Mesenchymal stem cell (in vitro differentiated cells and primary cell): ENCODE data around the gene ATP7B.
"Not testable (repeated sequence)": the region's sequence is repeated elsewhere in the genome, so short reads cannot be mapped to it uniquely, and the experiment has no call there.

ENCODE experiments used
- DNase-seq: peaks from one replicate; pipeline ENCODE4 v3.0.0-alpha.2; 2013
- H2AFZ ChIP-seq: one replicate; pipeline ENCODE4 v1.6.1; 2013; ENCODE audit warnings: low read depth, mild to moderate bottlenecking, control low read depth, inconsistent platforms, low read length, moderate library complexity
- H2AK5ac ChIP-seq: 2 replicates; pipeline ENCODE4 v1.6.1; 2013; ENCODE audit warnings: low read length, moderate library complexity, mild to moderate bottlenecking, inconsistent platforms; ENCODE audit not compliant: severe bottlenecking
- H2BK120ac ChIP-seq: one replicate; pipeline ENCODE4 v1.6.1; 2013; ENCODE audit warnings: low read depth, mild to moderate bottlenecking, inconsistent platforms, low read length, moderate library complexity
- H2BK12ac ChIP-seq, 2 experiments: one replicate each; pipeline ENCODE4 v1.6.1; 2013; ENCODE audit warnings: inconsistent platforms in 2 of 2, low read length in 2 of 2, mild to moderate bottlenecking in 2 of 2, moderate library complexity in 2 of 2, control low read depth in 1 of 2
- H2BK15ac ChIP-seq: one replicate; pipeline ENCODE4 v1.6.1; 2013; ENCODE audit warnings: mild to moderate bottlenecking, low read depth, inconsistent platforms; ENCODE audit not compliant: poor library complexity, severe bottlenecking
- H2BK5ac ChIP-seq: 2 replicates; pipeline ENCODE4 v1.6.1; 2013; ENCODE audit warnings: low read depth, mild to moderate bottlenecking, low read length, control low read depth, inconsistent platforms; ENCODE audit not compliant: poor library complexity, severe bottlenecking
- H3K14ac ChIP-seq, 2 experiments: one replicate each; pipeline ENCODE4 v1.6.1; 2013; ENCODE audit warnings: inconsistent platforms in 2 of 2, low read length in 2 of 2, control low read depth in 1 of 2, mild to moderate bottlenecking in 1 of 2, moderate library complexity in 1 of 2
- H3K18ac ChIP-seq, 2 experiments: one replicate each; pipeline ENCODE4 v1.6.1; 2013; ENCODE audit warnings: inconsistent platforms in 2 of 2, low read length in 2 of 2, control low read depth in 1 of 2, low read depth in 1 of 2, mild to moderate bottlenecking in 1 of 2
- H3K23ac ChIP-seq, 2 experiments: one replicate each; pipeline ENCODE4 v1.6.1; 2013; ENCODE audit warnings: inconsistent platforms in 2 of 2, low read length in 2 of 2, mild to moderate bottlenecking in 2 of 2, moderate library complexity in 2 of 2, control low read depth in 1 of 2
- H3K27ac ChIP-seq: 2 replicates; pipeline ENCODE4 v1.5.1; 2013; ENCODE audit warnings: mild to moderate bottlenecking, moderate library complexity, low read length, control low read depth, inconsistent platforms; ENCODE audit not compliant: poor library complexity, severe bottlenecking
- H3K27me3 ChIP-seq, 2 experiments: 2 replicates each; pipeline versions ENCODE4 v1.6.1 to v1.7.0; 2013; ENCODE audit warnings: low read length in 2 of 2, mild to moderate bottlenecking in 2 of 2, moderate library complexity in 2 of 2, control low read depth in 1 of 2, inconsistent platforms in 1 of 2; ENCODE audit not compliant: control insufficient read depth in 1 of 2, insufficient read depth in 1 of 2
- H3K36me3 ChIP-seq, 2 experiments: 2 replicates each; pipeline versions ENCODE4 v1.6.1 to v1.7.0; 2013; ENCODE audit warnings: low read length in 2 of 2, control low read depth in 1 of 2, inconsistent platforms in 1 of 2, low read depth in 1 of 2, mild to moderate bottlenecking in 1 of 2; ENCODE audit not compliant: insufficient read depth in 2 of 2, control insufficient read depth in 1 of 2
- H3K4ac ChIP-seq, 2 experiments: one replicate each; pipeline ENCODE4 v1.6.1; 2013; ENCODE audit warnings: inconsistent platforms in 2 of 2, low read length in 2 of 2, mild to moderate bottlenecking in 2 of 2, moderate library complexity in 2 of 2, control low read depth in 1 of 2, low read depth in 1 of 2
- H3K4me1 ChIP-seq: 2 replicates; pipeline ENCODE4 v1.6.1; 2013; ENCODE audit warnings: low read depth, low read length, control low read depth; ENCODE audit not compliant: control insufficient read depth, insufficient read depth
- H3K4me2 ChIP-seq: 2 replicates; pipeline ENCODE4 v1.6.1; 2013; ENCODE audit warnings: low read length, mild to moderate bottlenecking, inconsistent platforms; ENCODE audit not compliant: poor library complexity, severe bottlenecking
- H3K4me3 ChIP-seq, 2 experiments: 2 replicates each; pipeline versions ENCODE4 v1.5.1 to v1.7.0; 2013; ENCODE audit warnings: low read length in 2 of 2, mild to moderate bottlenecking in 2 of 2, control low read depth in 1 of 2, low read depth in 1 of 2; ENCODE audit not compliant: insufficient read depth in 1 of 2
- H3K79me1 ChIP-seq: replicated peaks from 2 replicates; pipeline ENCODE4 v1.6.1; 2013; ENCODE audit warnings: mild to moderate bottlenecking, control low read depth, low read length, inconsistent platforms; ENCODE audit not compliant: poor library complexity, severe bottlenecking
- H3K9ac ChIP-seq: 2 replicates; pipeline ENCODE4 v1.7.0; 2013; ENCODE audit warnings: mild to moderate bottlenecking, low read length, moderate library complexity
- H3K9me3 ChIP-seq: 2 replicates; pipeline ENCODE4 v1.7.0; 2013; ENCODE audit warnings: mild to moderate bottlenecking, low read length; ENCODE audit not compliant: control insufficient read depth
- H4K8ac ChIP-seq: one replicate; pipeline ENCODE4 v1.6.1; 2013; ENCODE audit warnings: inconsistent platforms, mild to moderate bottlenecking, low read length, moderate library complexity
- H4K91ac ChIP-seq: one replicate; pipeline ENCODE4 v1.6.1; 2013; ENCODE audit warnings: mild to moderate bottlenecking, low read length, inconsistent platforms
- WGBS: methylation state at CpG from one replicate; pipeline ENCODE4 v1.1.7; 2013; ENCODE audit warnings: mixed read lengths; 5-methylcytosine and 5-hydroxymethylcytosine counted together

The ATP7B gene

GRCh38 chr13:51912511-51913225 lies 98.6 kb downstream of the ATP7B start:
- H2BK5ac ChIP-seq: no peak overlapping the region
- WGBS: 79% methylated on average over 11 of the region's 11 CpGs
- H3K4me2 ChIP-seq: no peak overlapping the region
- H3K36me3 ChIP-seq: no peaks in the 10 kb centered on the region
- H3K79me1 ChIP-seq: no peaks in the 10 kb centered on the region
- H2BK15ac ChIP-seq: no peak overlapping the region
- no peak overlapping the region for H4K91ac ChIP-seq
- H4K8ac ChIP-seq: no peak overlapping the region
- H3K4me3 ChIP-seq: no peak overlapping the region
- H3K23ac ChIP-seq: no peak overlapping the region
- H3K4me1 ChIP-seq: peaks cover 1% of the 10 kb centered on the region
- H2BK120ac ChIP-seq: no peak overlapping the region
- no peaks in the 10 kb centered on the region for H3K9me3 ChIP-seq
- H3K4ac ChIP-seq: no peak overlapping the region
- H3K27me3 ChIP-seq: peaks cover 20 to 48% of the 10 kb centered on the region in 2 experiments
- H3K14ac ChIP-seq: no peak overlapping the region
- H3K18ac ChIP-seq: no peak overlapping the region
- no peak for DNase-seq
- no peak overlapping the region for H3K9ac ChIP-seq
- H2AFZ ChIP-seq: no peak overlapping the region
- H2BK12ac ChIP-seq: no peak overlapping the region
- no peak overlapping the region for H2AK5ac ChIP-seq
- no peak overlapping the region for H3K27ac ChIP-seq

GRCh38 chr13:51912091-51912490 lies 99.2 kb downstream of the ATP7B start:
- Histone ChIP-seq H2BK120ac (no peak overlapping the region), H3K18ac (no peak overlapping the region), H3K9ac (no peak overlapping the region), H2BK12ac (no peak overlapping the region), H2BK15ac (no peak overlapping the region), H2AFZ (no peak overlapping the region), H2BK5ac (no peak overlapping the region), H4K91ac (no peak overlapping the region), H3K36me3 (no peaks in the 10 kb centered on the region), H3K23ac (no peak overlapping the region), H3K4me3 (no peak overlapping the region), H3K4ac (no peak overlapping the region), H3K4me1 (peaks cover 1% of the 10 kb centered on the region), H3K27ac (no peak overlapping the region), H3K9me3 (no peaks in the 10 kb centered on the region), H3K4me2 (no peak overlapping the region), H3K79me1 (no peaks in the 10 kb centered on the region), H2AK5ac (no peak overlapping the region), H3K27me3 (peaks cover 20 to 44% of the 10 kb centered on the region in 2 experiments), H3K14ac (no peak overlapping the region), H4K8ac (no peak overlapping the region)
- DNase-seq: no peak
- WGBS: 85% methylated on average over 9 of the region's 10 CpGs

GRCh38 chr13:51910508-51910907 lies 100.7 kb downstream of the ATP7B start:
- H2AK5ac ChIP-seq: no peak overlapping the region
- H2BK12ac ChIP-seq: no peak overlapping the region
- H3K9me3 ChIP-seq: no peaks in the 10 kb centered on the region
- H2AFZ ChIP-seq: no peak overlapping the region
- no peak overlapping the region for H3K4me2 ChIP-seq
- H3K23ac ChIP-seq: no peak overlapping the region
- H3K18ac ChIP-seq: no peak overlapping the region
- no peaks in the 10 kb centered on the region for H3K36me3 ChIP-seq
- H3K9ac ChIP-seq: no peak overlapping the region
- peaks cover 1% of the 10 kb centered on the region for H3K4me1 ChIP-seq
- H2BK5ac ChIP-seq: no peak overlapping the region
- no peaks in the 10 kb centered on the region for H3K79me1 ChIP-seq
- peaks cover 20 to 41% of the 10 kb centered on the region in 2 experiments for H3K27me3 ChIP-seq
- no peak overlapping the region for H2BK120ac ChIP-seq
- H4K8ac ChIP-seq: no peak overlapping the region
- H3K4me3 ChIP-seq: no peak overlapping the region
- no peak overlapping the region for H4K91ac ChIP-seq
- 87% methylated on average over 12 of the region's 12 CpGs for WGBS
- DNase-seq: no peak
- H3K27ac ChIP-seq: no peak overlapping the region
- no peak overlapping the region for H3K14ac ChIP-seq
- no peak overlapping the region for H2BK15ac ChIP-seq
- H3K4ac ChIP-seq: no peak overlapping the region

DNA sequence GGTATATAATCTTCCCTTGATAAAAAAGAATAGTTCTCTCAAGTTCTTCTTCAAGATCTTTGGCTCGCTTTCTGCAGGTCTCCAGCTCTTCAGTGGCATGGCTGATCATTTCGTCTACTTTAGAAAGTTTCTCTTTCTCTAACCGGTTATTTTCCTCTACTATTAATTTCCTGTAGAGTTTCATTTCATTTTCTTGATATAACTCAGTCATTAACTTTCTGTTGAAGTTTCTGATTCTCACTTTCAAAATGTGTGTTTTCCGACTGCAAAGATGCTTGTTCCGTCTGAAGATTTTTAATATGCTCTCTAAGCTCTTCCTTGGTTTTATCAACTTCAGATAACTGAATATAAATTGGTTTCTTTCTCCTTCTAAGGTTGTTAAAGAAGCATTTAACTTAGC lies 102.0 kb downstream of the ATP7B start:
- H3K4me2 ChIP-seq, H2BK15ac ChIP-seq, H3K4ac ChIP-seq, H3K36me3 ChIP-seq, DNase-seq, H4K91ac ChIP-seq, H3K23ac ChIP-seq, H3K9me3 ChIP-seq, H4K8ac ChIP-seq, H3K9ac ChIP-seq, H3K18ac ChIP-seq, H3K4me3 ChIP-seq, H3K27ac ChIP-seq, H3K79me1 ChIP-seq, H2BK120ac ChIP-seq, H2AFZ ChIP-seq, H2BK5ac ChIP-seq, H2AK5ac ChIP-seq, H3K4me1 ChIP-seq, H3K14ac ChIP-seq, H2BK12ac ChIP-seq: not testable (repeated sequence)
- 100% methylated on average over 3 of the region's 5 CpGs for WGBS
- H3K27me3 ChIP-seq: peaks cover 23 to 50% of the 10 kb centered on the region in 2 experiments
